Neural cell (in vitro differentiated cells): ENCODE results near the gene CYB5B. TPM values are rescaled to one million over a fixed set of nuclear protein-coding genes. Genes with fewer than 3 reads are reported as not detected.

Experiments
- H2AFZ ChIP-seq: fragments of 200-600, 300-800 bp; sonication (generic), shearing (Covaris generic); 2 replicates; pipeline ENCODE4 v1.6.0; 2014; ENCODE audit warnings: low read depth, mild to moderate bottlenecking, antibody characterized with exemption, low read length, moderate library complexity
- H3F3A ChIP-seq: fragments of 200-600 bp; shearing (Covaris generic); 2 replicates; pipeline ENCODE4 v1.6.1; 2016; ENCODE audit warnings: mild to moderate bottlenecking, moderate library complexity, mixed read lengths, antibody characterized with exemption, low read length; ENCODE audit not compliant: insufficient read depth, poor library complexity, severe bottlenecking
- H3K27ac ChIP-seq: fragments of 200-600, 300-800 bp; sonication (generic), shearing (Covaris generic); 2 replicates; pipeline ENCODE4 v1.5.1; 2014; ENCODE audit warnings: mild to moderate bottlenecking, low read length, moderate library complexity
- H3K27me3 ChIP-seq: fragments of 300-800, 200-600 bp; sonication (generic), shearing (Covaris generic); 2 replicates; pipeline ENCODE4 v1.6.0; 2014; ENCODE audit warnings: mild to moderate bottlenecking, low read depth, low read length, moderate library complexity; ENCODE audit not compliant: insufficient read depth
- H3K36me3 ChIP-seq: fragments of 300-800, 200-600 bp; sonication (generic), shearing (Covaris generic); 2 replicates; pipeline ENCODE4 v1.5.1; 2014; ENCODE audit warnings: mild to moderate bottlenecking, antibody characterized with exemption, low read length, moderate library complexity; ENCODE audit not compliant: insufficient read depth
- H3K4me2 ChIP-seq: fragments of 300-800, 200-600 bp; sonication (generic), shearing (Covaris generic); 2 replicates; pipeline ENCODE4 v1.6.0; 2014; ENCODE audit warnings: mild to moderate bottlenecking, low read length
- H3K4me3 ChIP-seq: fragments of 300-800, 200-600 bp; sonication (generic), shearing (Covaris generic); 2 replicates; pipeline ENCODE4 v1.5.1; 2014; ENCODE audit warnings: mild to moderate bottlenecking, low read length, moderate library complexity
- H3K79me2 ChIP-seq: fragments of 200-600 bp; shearing (Covaris generic); replicated peaks from 2 replicates; pipeline ENCODE4 v1.6.0; 2014; ENCODE audit warnings: mild to moderate bottlenecking, low read length, moderate library complexity; ENCODE audit not compliant: insufficient read depth
- H3K9ac ChIP-seq: fragments of 300-800, 200-600 bp; sonication (generic), shearing (Covaris generic); 2 replicates; pipeline ENCODE4 v1.6.1; 2016; ENCODE audit warnings: mild to moderate bottlenecking, low read length, mixed read lengths
- H3K9me2 ChIP-seq: fragments of 200-600 bp; shearing (Covaris generic); 2 replicates; pipeline ENCODE4 v1.6.1; 2016; ENCODE audit warnings: mild to moderate bottlenecking, low read length, mixed read lengths; ENCODE audit not compliant: insufficient read depth
- H3K9me3 ChIP-seq: fragments of 200-600, 300-800 bp; sonication (generic), shearing (Covaris generic); 2 replicates; pipeline ENCODE4 v1.6.1; 2016; ENCODE audit warnings: mild to moderate bottlenecking, mixed run types, low read length, moderate library complexity, mixed read lengths
- H4K20me1 ChIP-seq: fragments of 200-600 bp; shearing (Covaris generic); 2 replicates; pipeline ENCODE4 v1.6.1; 2016; ENCODE audit warnings: mild to moderate bottlenecking, mixed run types; ENCODE audit not compliant: insufficient read depth
- CTCF ChIP-seq: fragments of 450-650 bp; IDR thresholded peaks from 2 replicates; pipeline ENCODE4 v1.5.1; 2014; ENCODE audit warnings: antibody characterized with exemption, mild to moderate bottlenecking, moderate library complexity; ENCODE audit not compliant: poor library complexity, severe bottlenecking
- EP300 ChIP-seq: fragments of 450-650 bp; conservative IDR thresholded peaks from 2 replicates; pipeline ENCODE4 v1.6.1; 2014; ENCODE audit warnings: antibody characterized with exemption, mild to moderate bottlenecking, moderate library complexity; ENCODE audit not compliant: poor library complexity, severe bottlenecking
- EZH2 ChIP-seq: fragments of 200-600, 300-800 bp; shearing (Covaris generic), sonication (generic); IDR thresholded peaks from 2 replicates; pipeline ENCODE4 v1.6.1; 2014; ENCODE audit warnings: antibody characterized with exemption, low read length, borderline replicate concordance, mild to moderate bottlenecking; ENCODE audit not compliant: insufficient read depth, poor library complexity, severe bottlenecking
- MXI1 ChIP-seq: fragments of 450-650 bp; conservative IDR thresholded peaks from 2 replicates; pipeline ENCODE4 v1.6.1; 2014; ENCODE audit warnings: antibody characterized with exemption, mild to moderate bottlenecking; ENCODE audit not compliant: poor library complexity, severe bottlenecking
- POLR2AphosphoS5 ChIP-seq: IDR thresholded peaks from 2 replicates; pipeline ENCODE4 v1.6.1; 2012
- RAD21 ChIP-seq: fragments of 450-650 bp; conservative IDR thresholded peaks from 2 replicates; pipeline ENCODE4 v1.6.1; 2014; ENCODE audit warnings: antibody characterized with exemption, mild to moderate bottlenecking, moderate library complexity
- REST ChIP-seq: IDR thresholded peaks from 2 replicates; pipeline ENCODE4 v1.6.1; 2012; ENCODE audit warnings: borderline replicate concordance
- SMC3 ChIP-seq: fragments of 450-650 bp; conservative IDR thresholded peaks from 2 replicates; pipeline ENCODE4 v1.6.1; 2014; ENCODE audit warnings: antibody characterized with exemption, mild to moderate bottlenecking, moderate library complexity; ENCODE audit not compliant: poor library complexity
- polyA plus RNA-seq: library from polyadenylated mRNA; depleted of rRNA; stranded (reverse); fragments of >200 nt; gene quantifications from 2 replicates; pipeline ENCODE4 v1.2.3, GENCODE V29; 2014

CYB5B gene
- polyA plus RNA-seq, 1 donor from 2014 or later, result 70.4 TPM

GRCh38 chr16:69496896-69497295, 72.5 kb downstream of the CYB5B start:
- no peak for TF ChIP-seq MXI1
- no peak for TF ChIP-seq CTCF
- no peak for TF ChIP-seq POLR2AphosphoS5
- H3K4me2 ChIP-seq, result no peak overlapping the region
- no peak overlapping the region for H3K9ac ChIP-seq
- no peak overlapping the region for H3K4me3 ChIP-seq
- H3K9me2 ChIP-seq, result no peaks in the 10 kb centered on the region
- no peaks in the 10 kb centered on the region for H4K20me1 ChIP-seq
- no peak overlapping the region for H3K27ac ChIP-seq
- H3K27me3 ChIP-seq, result no peaks in the 10 kb centered on the region
- H2AFZ ChIP-seq, result no peak overlapping the region
- no peaks in the 10 kb centered on the region for H3K9me3 ChIP-seq
- no peaks in the 10 kb centered on the region for H3F3A ChIP-seq
- no peaks in the 10 kb centered on the region for H3K79me2 ChIP-seq
- H3K36me3 ChIP-seq, result no peaks in the 10 kb centered on the region

GRCh38 chr16:69497876-69498596, 73.6 kb downstream of the CYB5B start:
- Histone ChIP-seq H3K36me3 (no peaks in the 10 kb centered on the region), H3K79me2 (no peaks in the 10 kb centered on the region), H3K4me3 (no peak overlapping the region)

More at GRCh38 chr16:69497876-69498596, 73.6 kb downstream of the CYB5B start:
- no peak overlapping the region for H2AFZ ChIP-seq
- H3K27me3 ChIP-seq, result no peaks in the 10 kb centered on the region
- no peak for TF ChIP-seq REST
- TF ChIP-seq SMC3, result no peak
- no peak for TF ChIP-seq EZH2
- no peak for TF ChIP-seq MXI1
- no peak for TF ChIP-seq CTCF
- TF ChIP-seq RAD21, result no peak
- TF ChIP-seq EP300, result no peak
- no peaks in the 10 kb centered on the region for H3K9me3 ChIP-seq
- H3K9me2 ChIP-seq, result no peaks in the 10 kb centered on the region
- H3K9ac ChIP-seq, result no peak overlapping the region
- no peaks in the 10 kb centered on the region for H4K20me1 ChIP-seq
- no peak overlapping the region for H3K27ac ChIP-seq
- H3F3A ChIP-seq, result no peaks in the 10 kb centered on the region
- no peak overlapping the region for H3K4me2 ChIP-seq
